GM23248 (cell line): ENCODE measurements around the gene TTC22. TPM values are rescaled to one million over a fixed set of nuclear protein-coding genes. Genes with fewer than 3 reads are reported as not detected.

Experiments
- DNase-seq: peaks from one replicate; pipeline ENCODE4 v3.0.0-alpha.2; 2015
- H2AFZ ChIP-seq: fragments of 200-600 bp; sonication (generic); 2 replicates; pipeline ENCODE4 v1.6.1; 2016; ENCODE audit warnings: antibody characterized with exemption
- H3F3A ChIP-seq: fragments of 200-600 bp; sonication (generic); 2 replicates; pipeline ENCODE4 v1.6.1; 2016; ENCODE audit warnings: mild to moderate bottlenecking, antibody characterized with exemption, mixed run types; ENCODE audit not compliant: insufficient read depth
- H3K27ac ChIP-seq: fragments of 200-600 bp; sonication (generic); 2 replicates; pipeline ENCODE4 v1.5.1; 2016; ENCODE audit warnings: mild to moderate bottlenecking
- H3K27me3 ChIP-seq: fragments of 200-600 bp; sonication (generic); replicated peaks from 2 replicates; pipeline ENCODE4 v1.6.1; 2016; ENCODE audit warnings: mild to moderate bottlenecking; ENCODE audit not compliant: insufficient read depth
- H3K36me3 ChIP-seq: fragments of 200-600 bp; sonication (generic); 2 replicates; pipeline ENCODE4 v1.6.1; 2016; ENCODE audit warnings: low read depth, mild to moderate bottlenecking
- H3K4me1 ChIP-seq: fragments of 200-600 bp; sonication (generic); 2 replicates; pipeline ENCODE4 v1.6.1; 2016; ENCODE audit warnings: mild to moderate bottlenecking; ENCODE audit not compliant: insufficient read depth
- H3K4me2 ChIP-seq: fragments of 200-600 bp; sonication (generic); one replicate; pipeline ENCODE4 v1.6.1; 2016; ENCODE audit warnings: mild to moderate bottlenecking; ENCODE audit not compliant: unreplicated experiment
- H3K4me3 ChIP-seq: fragments of 200-600 bp; sonication (generic); 2 replicates; pipeline ENCODE4 v1.5.1; 2016; ENCODE audit warnings: mild to moderate bottlenecking
- H3K79me2 ChIP-seq: fragments of 200-600 bp; sonication (generic); 2 replicates; pipeline ENCODE4 v1.6.1; 2016; ENCODE audit warnings: mild to moderate bottlenecking; ENCODE audit not compliant: insufficient read depth
- H3K9ac ChIP-seq: fragments of 200-600 bp; sonication (generic); 2 replicates; pipeline ENCODE4 v1.6.1; 2016; ENCODE audit warnings: mild to moderate bottlenecking
- H3K9me2 ChIP-seq: fragments of 200-600 bp; sonication (generic); 2 replicates; pipeline ENCODE4 v1.6.1; 2016; ENCODE audit warnings: mixed run types, mild to moderate bottlenecking, moderate library complexity; ENCODE audit not compliant: insufficient read depth
- H3K9me3 ChIP-seq: fragments of 200-600 bp; sonication (generic); one replicate; pipeline ENCODE4 v1.6.1; 2017; ENCODE audit warnings: low read depth
- H4K20me1 ChIP-seq: fragments of 200-600 bp; sonication (generic); 2 replicates; pipeline ENCODE4 v1.6.0; 2016; ENCODE audit not compliant: insufficient read depth
- EZH2 ChIP-seq: fragments of 200-600 bp; sonication (generic); IDR thresholded peaks from 2 replicates; pipeline ENCODE4 v1.6.1; 2018; ENCODE audit warnings: antibody characterized with exemption, mild to moderate bottlenecking; ENCODE audit not compliant: insufficient read depth, poor library complexity, severe bottlenecking
- EZH2phosphoT487 ChIP-seq: fragments of 200-600 bp; sonication (generic); IDR thresholded peaks from 2 replicates; pipeline ENCODE4 v1.6.1; 2018; ENCODE audit warnings: antibody characterized with exemption, moderate library complexity, mild to moderate bottlenecking, low read depth; ENCODE audit not compliant: insufficient read depth
- WGBS, 2 experiments: methylation state at CpG; one replicate each; pipeline ENCODE4 v1.1.6; 2015 to 2017; ENCODE audit warnings: low lambda C conversion rate in 2 of 2, low coverage in 1 of 2; ENCODE audit errors: missing lambda C conversion rate in 2 of 2; 5-methylcytosine and 5-hydroxymethylcytosine counted together
- in situ Hi-C: fragments of 300-500 bp; cut with MboI; formaldehyde crosslinking; loops from 2 replicates; pipeline ENCODE4 v1.15.0; 2020
- polyA plus RNA-seq: library from polyadenylated mRNA; unstranded; fragments of >200 nt; fragmentation: Nextera tagmentation; extraction: Ambion mirVana; gene quantifications from 2 replicates; pipeline ENCODE4 v1.2.1, GENCODE V29; 2016
- total RNA-seq: library from RNA; depleted of rRNA; stranded (reverse); fragments of >200 nt; shearing (Covaris generic); gene quantifications from 2 replicates; pipeline ENCODE4 v1.2.3, GENCODE V29; 2014

TTC22 gene
- total and polyA plus RNA-seq, 2 experiments from 2014 or later: not detected

DNA sequence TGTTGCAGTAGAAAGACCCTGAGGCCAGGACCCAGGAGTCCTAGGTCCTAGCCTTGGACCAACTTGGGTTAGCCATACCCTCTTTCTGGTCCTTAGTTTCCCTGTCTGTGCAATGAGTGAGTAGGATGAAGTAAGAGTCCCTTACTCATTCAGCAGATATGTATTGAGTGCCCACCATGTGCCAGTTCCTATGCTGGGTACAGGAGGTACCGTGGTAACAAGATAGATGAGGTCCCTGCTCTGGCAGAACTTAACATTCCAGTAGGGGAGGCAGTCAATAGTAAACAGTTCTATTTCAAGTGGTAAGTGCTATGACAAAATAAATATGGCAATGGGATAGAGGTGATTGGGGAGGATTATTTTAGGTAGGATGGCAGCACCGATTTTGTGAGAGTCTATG is 18.5 kb downstream of the TTC22 start:
- H3F3A ChIP-seq: no peaks in the 10 kb centered on the region
- no peak overlapping the region for H2AFZ ChIP-seq
- H3K4me2 ChIP-seq: no peak overlapping the region
- no peak for DNase-seq
- H3K36me3 ChIP-seq: no peaks in the 10 kb centered on the region
- H3K4me3 ChIP-seq: no peak overlapping the region
- no peak overlapping the region for H3K27ac ChIP-seq
- no peaks in the 10 kb centered on the region for H3K79me2 ChIP-seq
- H3K9me2 ChIP-seq: no peaks in the 10 kb centered on the region
- in situ Hi-C loops: no loop called here
- WGBS, 2 experiments: 48 to 57% methylated on average over 2 of the region's 2 CpGs
- no peak for TF ChIP-seq EZH2phosphoT487
- TF ChIP-seq EZH2: no peak
- H4K20me1 ChIP-seq: no peaks in the 10 kb centered on the region
- H3K9me3 ChIP-seq: no peaks in the 10 kb centered on the region
- H3K9ac ChIP-seq: no peak overlapping the region
- peaks cover 29% of the 10 kb centered on the region for H3K27me3 ChIP-seq
- H3K4me1 ChIP-seq: no peaks in the 10 kb centered on the region

DNA sequence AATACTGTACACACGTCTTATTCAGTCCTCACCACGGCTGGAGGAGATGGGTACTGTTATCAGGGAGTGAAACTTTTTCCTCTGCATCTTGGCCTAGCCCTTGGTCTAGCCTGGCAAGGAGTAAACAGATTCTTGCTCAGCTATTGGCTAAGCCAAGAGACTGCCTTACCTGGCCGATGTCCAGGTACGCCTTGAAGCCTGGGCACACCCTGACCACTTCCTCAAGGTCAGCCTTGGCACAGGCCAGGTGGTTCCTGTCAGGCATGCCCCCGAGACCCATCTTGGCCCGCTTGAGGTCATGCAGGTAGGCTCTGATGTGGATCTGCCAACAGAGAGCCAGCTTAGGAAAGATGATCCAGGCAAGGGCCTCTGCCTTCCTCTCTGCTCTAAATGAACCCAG is 19.0 kb downstream of the TTC22 start:
- DNase-seq: no peak
- H3K9me2 ChIP-seq: no peaks in the 10 kb centered on the region
- no peak overlapping the region for H3K4me2 ChIP-seq
- no peaks in the 10 kb centered on the region for H3K79me2 ChIP-seq
- H3K4me3 ChIP-seq: no peak overlapping the region
- in situ Hi-C loops: no loop called here
- TF ChIP-seq EZH2: no peak
- TF ChIP-seq EZH2phosphoT487: no peak
- no peak overlapping the region for H2AFZ ChIP-seq
- peaks cover 29% of the 10 kb centered on the region for H3K27me3 ChIP-seq
- no peaks in the 10 kb centered on the region for H3F3A ChIP-seq
- no peak overlapping the region for H3K9ac ChIP-seq
- no peak overlapping the region for H3K27ac ChIP-seq
- H3K9me3 ChIP-seq: no peaks in the 10 kb centered on the region
- no peaks in the 10 kb centered on the region for H4K20me1 ChIP-seq
- no peaks in the 10 kb centered on the region for H3K36me3 ChIP-seq
- WGBS, 2 experiments: 65 to 69% methylated on average over 6 of the region's 6 CpGs
- H3K4me1 ChIP-seq: no peaks in the 10 kb centered on the region

DNA sequence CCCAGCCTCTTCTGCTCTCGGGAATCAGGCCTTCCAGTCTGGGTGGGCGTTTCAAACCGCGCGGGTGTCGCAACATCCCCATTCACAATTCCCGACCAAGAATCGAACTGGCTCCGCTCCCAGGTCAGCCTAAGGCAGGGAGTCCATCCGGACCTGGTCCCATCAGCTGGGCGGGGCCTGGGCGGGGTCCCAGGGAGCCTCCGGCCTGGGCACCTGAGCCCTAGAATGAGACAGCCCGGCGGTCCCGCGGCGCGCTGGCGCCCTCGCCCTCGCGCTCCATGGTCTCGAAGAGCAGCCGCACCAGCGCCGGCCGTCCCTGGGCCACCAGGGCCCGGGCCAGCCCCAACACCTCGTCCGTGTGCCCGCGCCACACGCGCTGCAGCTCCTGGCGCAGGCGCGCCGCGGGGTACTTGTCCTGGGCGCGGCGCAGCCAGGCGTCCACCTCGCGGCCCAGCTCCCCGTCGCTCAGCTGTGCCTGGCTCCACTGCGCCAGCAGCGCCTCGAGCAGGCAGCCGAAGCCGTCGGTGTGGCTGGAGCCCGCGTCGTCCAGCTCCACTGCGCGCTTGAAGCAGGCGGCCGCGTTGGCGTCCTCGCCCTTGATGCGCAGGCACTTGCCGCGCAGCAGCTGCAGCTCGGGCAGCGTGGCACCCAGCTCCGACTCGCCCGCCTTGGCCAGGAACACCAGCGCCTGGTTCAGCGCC is 19.9 kb downstream of the TTC22 start:
- Histone ChIP-seq H3K4me2 (no peak overlapping the region), H2AFZ (no peak overlapping the region; the same call in 1 of the 2 replicates), H3K79me2 (no peaks in the 10 kb centered on the region), H3K27me3 (peaks cover 29% of the 10 kb centered on the region), H3K9ac (no peak overlapping the region), H3K36me3 (no peaks in the 10 kb centered on the region), H3K4me1 (no peaks in the 10 kb centered on the region), H3K9me2 (no peaks in the 10 kb centered on the region), H3K27ac (no peak overlapping the region), H3K9me3 (no peaks in the 10 kb centered on the region), H3F3A (no peaks in the 10 kb centered on the region), H4K20me1 (no peaks in the 10 kb centered on the region), H3K4me3 (peak overlapping the region; percentile 11; the same call in 1 of the 2 replicates)
- WGBS, 2 experiments: 5 to 9% methylated on average over 57 to 63 of the region's 74 CpGs
- in situ Hi-C loops: no loop called here
- TF ChIP-seq EZH2phosphoT487 (no peak), EZH2 (peak; percentile 3)
- peak; percentile 46 for DNase-seq

DNA sequence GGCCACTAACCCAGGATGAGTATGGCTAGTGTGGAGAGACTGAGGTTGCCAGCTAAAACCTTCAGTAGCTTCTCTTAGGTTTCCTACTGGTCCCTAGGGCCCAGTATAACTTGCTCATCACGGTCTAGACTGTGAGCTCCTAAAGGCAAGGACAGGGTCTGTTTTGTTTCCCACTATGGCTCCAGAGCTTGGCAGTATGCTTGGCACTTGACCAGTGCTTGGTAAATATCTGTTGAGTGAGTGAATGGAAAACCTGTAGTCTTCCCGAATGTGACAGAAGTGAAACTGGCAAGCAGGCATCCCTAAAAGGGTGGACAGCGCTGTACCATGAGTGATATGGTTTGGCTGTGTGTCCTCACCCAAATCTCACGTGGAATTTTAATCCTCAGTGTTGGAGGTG is 23.7 kb downstream of the TTC22 start:
- H3K36me3 ChIP-seq: no peaks in the 10 kb centered on the region
- H4K20me1 ChIP-seq: no peaks in the 10 kb centered on the region
- peaks cover 17% of the 10 kb centered on the region for H3K27me3 ChIP-seq
- H3K27ac ChIP-seq: no peak overlapping the region
- TF ChIP-seq EZH2 (no peak), EZH2phosphoT487 (no peak)
- no peaks in the 10 kb centered on the region for H3F3A ChIP-seq
- no peak for DNase-seq
- H3K79me2 ChIP-seq: no peaks in the 10 kb centered on the region
- WGBS, 2 experiments: 37 to 41% methylated on average over 4 of the region's 4 CpGs
- in situ Hi-C loops: no loop called here
- H3K4me1 ChIP-seq: no peaks in the 10 kb centered on the region
- no peak overlapping the region for H2AFZ ChIP-seq
- no peaks in the 10 kb centered on the region for H3K9me2 ChIP-seq
- H3K9me3 ChIP-seq: no peaks in the 10 kb centered on the region
- H3K4me2 ChIP-seq: no peak overlapping the region
- H3K4me3 ChIP-seq: no peak overlapping the region
- H3K9ac ChIP-seq: no peak overlapping the region
